NOMO-1 treated with dmso at 0.1 percent for 144 hours (cell line): ENCODE data around the gene AP4S1.
A peak's percentile ranks its signal among the peaks of the same experiment; 100 is the strongest.
"Not testable (repeated sequence)": the region's sequence is repeated elsewhere in the genome, so short reads cannot be mapped to it uniquely, and the experiment has no call there.

Experiments
- DNase-seq: peaks from one replicate; lab custom pipeline; 2025; ENCODE audit not compliant: unreplicated experiment; lab: John Stamatoyannopoulos, UW

AP4S1 gene

DNA sequence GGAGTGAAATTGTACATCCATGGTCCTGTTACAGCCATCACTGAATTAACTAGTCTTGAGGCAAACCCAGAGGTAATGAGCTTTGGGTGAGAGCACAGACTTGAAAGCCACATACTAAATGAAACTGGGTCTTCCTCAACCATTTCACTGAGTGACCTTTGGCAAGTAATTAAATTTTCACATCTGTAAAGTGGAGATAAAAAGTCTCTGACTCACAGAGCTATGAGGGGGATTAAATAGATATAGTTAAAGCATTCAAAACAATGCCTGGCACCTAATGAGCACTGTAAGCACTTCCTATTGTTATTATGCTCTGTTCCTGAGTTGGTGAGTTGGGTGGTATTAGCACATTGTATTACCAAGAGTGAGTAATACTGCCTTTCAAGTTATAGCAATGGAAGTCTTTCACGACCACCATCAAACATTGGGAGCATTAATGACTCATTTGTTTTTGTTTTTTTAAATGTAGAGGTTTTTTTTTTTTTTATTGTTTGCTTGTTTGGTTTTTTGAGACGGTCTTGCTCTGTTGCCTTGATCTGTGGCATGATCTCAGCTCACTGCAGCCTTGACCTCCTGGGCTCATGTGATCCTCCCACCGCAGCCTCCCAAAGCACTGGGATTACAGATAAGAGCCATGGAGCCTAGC is 13.2 kb downstream of the AP4S1 start:
- no peak for DNase-seq

- no peak for DNase-seq
Observed at GRCh38 chr14:31042300-31042699, 16.9 kb downstream of the AP4S1 start.

DNA sequence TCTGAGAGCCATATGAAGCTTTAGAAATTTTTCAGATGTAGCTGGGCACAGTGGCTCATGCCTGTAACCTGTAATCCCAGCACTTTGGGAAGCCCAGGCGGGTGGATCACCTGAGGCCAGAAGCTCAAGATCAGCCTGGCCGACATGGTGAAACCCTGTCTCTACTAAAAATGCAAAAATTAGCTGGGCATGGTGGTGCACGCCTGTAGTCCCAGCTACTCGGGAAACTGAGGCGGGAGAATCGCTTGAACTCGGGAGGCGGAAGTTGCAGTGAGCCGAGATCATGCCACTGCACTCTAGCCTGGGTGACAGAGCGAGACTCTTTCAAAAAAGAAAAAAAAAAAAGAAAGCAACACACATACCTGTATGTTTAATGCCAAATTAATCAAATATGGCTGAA is 17.4 kb downstream of the AP4S1 start:
- DNase-seq, result not testable (repeated sequence)

DNA sequence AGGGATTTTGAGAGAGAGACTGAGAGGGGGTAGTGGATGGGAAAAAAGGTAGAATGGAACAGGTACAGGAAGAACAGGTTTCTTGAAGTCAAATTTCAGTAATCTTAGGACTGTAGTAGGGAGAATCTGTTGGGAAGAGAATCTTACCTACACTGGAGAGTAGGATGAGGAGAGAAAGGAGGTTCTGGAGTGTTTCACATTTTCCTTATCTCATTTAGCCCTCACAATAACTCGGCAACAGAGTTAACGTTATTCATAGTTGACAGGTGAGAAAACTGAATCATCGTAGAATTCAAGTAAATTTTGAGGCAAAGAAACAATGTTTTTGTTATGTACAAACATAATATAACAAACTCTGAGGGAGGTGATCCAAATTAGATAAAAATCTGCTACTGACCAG is 17.9 kb downstream of the AP4S1 start:
- no peak for DNase-seq

DNA sequence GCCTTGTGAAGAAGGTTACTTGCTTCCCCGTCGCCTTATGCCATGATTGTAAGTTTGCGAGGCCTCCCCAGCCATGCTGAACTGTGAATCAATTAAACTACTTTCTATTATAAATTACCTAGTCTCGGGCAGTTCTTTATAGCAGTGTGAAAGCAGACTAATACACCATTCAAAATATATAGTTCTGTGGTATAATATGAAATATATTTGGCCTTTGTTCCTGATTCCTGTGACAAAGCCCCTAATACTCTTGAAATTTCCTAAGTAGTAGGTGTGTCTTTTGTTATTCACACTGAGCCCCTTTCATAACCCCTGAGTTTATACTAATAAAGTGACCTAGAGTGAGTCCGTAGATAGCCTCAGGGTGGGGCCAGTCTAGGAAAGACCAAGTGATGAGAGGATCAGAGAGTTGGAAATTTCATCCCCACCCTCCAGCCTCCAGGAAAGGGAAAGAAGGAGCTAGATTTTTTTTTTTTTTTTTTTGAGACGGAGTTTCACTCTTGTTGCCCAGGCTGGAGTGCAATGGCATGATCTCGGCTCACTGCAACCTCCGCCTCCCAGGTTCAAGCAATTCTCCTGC is 20.1 kb downstream of the AP4S1 start:
- DNase-seq, result no peak

GRCh38 chr14:31047503-31047902 is 22.1 kb downstream of the AP4S1 start:
- no peak for DNase-seq

GRCh38 chr14:31051023-31051422 is 25.6 kb downstream of the AP4S1 start:
- DNase-seq, result no peak

- DNase-seq, result no peak
Observed at GRCh38 chr14:31051511-31051910, 26.1 kb downstream of the AP4S1 start.

GRCh38 chr14:31052905-31053586 is 27.6 kb downstream of the AP4S1 start:
- DNase-seq, result not testable (repeated sequence)

DNA sequence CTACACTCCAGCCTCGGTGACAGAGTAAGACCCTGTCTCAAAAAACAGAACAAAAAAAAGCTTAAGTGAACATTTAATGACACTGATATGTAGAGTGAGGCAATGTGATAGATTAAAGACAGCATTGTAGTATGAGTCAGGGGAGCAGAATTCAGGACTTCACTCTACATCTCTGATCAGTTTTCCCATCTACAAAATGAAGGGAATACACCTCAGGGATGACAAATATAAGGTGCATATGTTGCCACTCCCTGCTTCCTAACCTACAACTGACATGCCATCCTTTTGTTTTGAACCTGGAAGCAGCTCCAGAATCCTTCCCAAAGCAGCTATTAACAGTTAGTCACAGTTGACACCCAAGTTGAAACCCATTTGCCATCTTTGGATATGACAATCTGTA is 31.6 kb downstream of the AP4S1 start:
- DNase-seq, result no peak

DNA sequence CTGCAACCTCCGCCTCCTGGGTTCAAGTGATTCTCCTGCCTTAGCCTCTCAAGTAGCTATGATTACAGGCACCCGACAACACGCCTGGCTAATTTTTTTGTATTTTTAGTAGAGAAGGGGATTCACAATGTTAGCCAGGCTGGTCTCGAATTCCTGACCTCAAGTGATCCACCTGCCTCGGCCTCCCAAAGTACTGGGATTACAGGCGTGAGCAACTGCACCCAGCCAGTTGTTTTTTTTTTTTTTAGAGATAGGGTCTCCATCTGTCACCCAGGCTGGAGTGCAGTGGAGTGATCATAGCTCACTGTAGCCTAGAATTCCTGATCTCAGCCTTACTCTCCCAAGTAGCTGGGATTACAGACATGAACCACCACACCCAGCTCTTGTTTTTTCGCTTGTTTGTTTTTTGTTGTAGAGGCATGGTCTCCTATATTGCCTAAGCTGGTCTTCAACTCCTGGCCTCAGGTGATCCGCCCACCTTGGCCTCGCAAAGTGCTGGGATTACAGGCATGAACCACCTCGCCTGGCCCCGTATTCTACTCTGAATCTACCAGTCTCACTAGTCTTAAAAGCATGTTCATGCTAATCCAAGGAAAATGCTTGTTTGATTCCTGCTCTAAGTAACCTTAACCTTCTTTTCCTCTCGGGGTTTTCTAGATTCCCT is 32.4 kb downstream of the AP4S1 start:
- DNase-seq, result no peak

DNA sequence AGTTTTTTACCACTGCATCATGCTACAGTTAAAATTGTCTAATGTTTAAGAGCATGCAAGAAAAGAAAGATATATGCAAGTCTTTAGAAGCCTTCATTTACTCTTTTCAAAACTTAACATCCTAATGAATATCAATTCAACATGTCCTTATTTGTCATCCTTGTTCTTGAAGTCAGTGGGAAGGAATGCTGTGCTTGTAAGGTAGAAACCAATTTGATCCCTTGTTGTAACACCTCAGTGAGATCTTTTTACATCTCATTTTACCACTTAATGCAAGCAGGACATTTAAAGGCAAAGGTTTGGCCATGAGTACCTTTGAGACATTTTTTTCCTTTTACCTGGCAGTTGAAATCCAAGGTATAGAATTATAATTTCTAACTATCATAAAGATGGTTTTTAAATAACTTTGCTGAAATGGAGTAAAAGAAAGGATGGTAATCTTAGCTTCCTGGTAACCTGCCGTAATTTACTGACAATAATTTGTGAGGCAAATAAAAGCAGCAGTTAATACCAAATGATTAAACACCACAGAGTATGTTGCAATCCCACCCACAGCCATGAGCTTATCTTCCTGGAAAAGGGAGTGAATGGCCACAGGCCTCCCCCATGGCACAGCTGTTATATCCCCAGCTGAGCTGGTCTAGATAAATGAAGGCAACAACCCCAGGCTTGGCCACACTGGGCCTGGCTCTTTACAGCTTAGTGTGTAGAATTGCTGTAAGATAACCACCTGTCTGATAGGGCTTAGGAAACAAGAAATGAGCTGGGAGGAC is 33.9 kb downstream of the AP4S1 start:
- no peak for DNase-seq

DNA sequence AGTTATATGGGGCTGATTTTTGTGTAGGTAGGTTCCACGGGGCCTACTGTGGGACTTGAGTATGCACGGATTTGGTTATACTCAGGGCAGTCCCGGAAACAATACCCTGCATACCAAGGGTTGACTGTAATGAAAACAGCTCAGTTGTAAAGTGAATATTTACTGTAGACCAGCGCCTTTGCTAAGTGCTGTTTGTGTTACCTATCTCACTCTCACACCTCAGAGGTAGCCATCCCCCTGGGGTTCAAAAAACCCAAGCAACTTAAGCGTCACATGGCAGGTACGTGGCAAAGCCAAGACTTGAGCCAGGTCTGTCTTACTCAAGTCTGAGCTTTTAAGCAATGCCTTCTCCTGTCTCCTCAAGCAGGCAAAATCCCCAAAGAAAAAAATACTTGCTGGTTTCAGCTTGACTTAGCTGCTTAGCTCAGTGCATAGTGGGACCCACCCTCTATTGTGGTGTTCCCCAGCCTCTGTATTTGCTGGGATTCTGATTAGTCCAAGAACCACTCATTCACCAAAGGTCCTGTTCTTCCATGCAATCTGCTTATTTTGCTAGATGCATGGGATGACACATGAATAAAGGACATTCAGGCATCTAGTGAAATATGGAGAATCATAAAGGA is 34.9 kb downstream of the AP4S1 start:
- no peak for DNase-seq

GRCh38 chr14:31062908-31063307 is 37.5 kb downstream of the AP4S1 start:
- not testable (repeated sequence) for DNase-seq

GRCh38 chr14:31068235-31068634 is 42.8 kb downstream of the AP4S1 start:
- DNase-seq, result peak; percentile 65

DNA sequence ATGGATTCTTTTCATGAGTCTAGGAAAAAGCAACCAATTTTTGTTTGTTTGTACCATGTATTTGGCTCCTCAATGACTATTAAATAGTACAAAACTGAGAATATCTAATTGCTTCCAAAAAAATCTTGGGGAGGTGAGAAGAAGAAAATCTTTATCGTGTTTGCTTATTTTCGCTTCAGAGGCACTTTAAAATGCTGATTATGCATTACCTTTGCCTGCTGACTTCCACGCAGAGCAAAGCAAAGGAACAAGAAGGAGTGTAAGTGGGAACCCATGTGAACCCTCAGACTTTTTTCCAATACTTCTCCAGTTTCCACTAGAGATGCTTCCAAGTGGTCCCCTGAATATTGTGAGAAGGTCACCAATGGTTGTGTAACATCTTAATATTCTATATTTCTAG is 43.9 kb downstream of the AP4S1 start:
- no peak for DNase-seq

- no peak for DNase-seq
Observed at GRCh38 chr14:31070431-31070830, 45.0 kb downstream of the AP4S1 start.

GRCh38 chr14:31071151-31071550 is 45.7 kb downstream of the AP4S1 start:
- DNase-seq, result no peak

DNA sequence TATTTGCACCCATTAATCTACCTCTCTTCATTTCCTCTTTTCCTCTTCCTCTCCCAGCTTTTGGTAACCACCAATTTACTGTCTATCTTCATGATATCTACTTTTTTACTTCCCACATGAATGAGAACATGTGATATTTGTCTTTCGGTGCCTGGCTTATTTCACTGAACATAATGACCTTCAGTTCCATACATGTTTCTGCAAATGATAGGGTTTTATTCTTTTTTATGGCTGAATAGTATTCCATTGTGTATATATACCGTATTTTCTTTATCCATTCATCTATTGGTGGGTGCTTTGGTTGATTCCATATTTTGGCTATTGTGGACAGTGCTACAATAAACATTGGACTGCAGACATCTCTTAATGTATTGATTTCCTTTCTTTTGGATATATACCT is 49.7 kb downstream of the AP4S1 start:
- DNase-seq, result no peak

- DNase-seq, result no peak
Observed at GRCh38 chr14:31078766-31079165, 53.3 kb downstream of the AP4S1 start.

DNA sequence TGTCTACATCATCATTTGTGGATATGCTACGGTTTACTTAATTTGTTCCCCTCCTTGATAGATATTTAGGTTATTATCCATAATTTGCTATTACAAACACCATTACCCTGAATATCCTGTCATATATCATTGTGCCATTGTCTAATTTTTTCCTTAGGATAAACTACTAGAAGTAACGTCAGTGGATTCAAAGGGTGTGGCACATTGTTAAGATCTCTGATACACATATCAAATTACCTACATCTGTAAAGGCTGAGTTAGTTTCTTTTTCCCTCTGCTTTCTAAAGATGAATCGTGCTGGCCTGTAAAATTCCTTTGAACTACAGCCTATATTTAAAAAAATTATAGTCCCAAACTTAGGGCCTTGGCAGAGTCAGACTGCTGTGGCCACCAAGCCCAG is 54.6 kb downstream of the AP4S1 start:
- DNase-seq, result no peak
